Muscle of leg (tissue), 11 donors: Measurements from ENCODE around the gene ELP6. TPM values are rescaled to one million over a fixed set of nuclear protein-coding genes. Genes with fewer than 3 reads are reported as not detected.
"Not testable (repeated sequence)": the region's sequence is repeated elsewhere in the genome, so short reads cannot be mapped to it uniquely, and the experiment has no call there.

Experiments
- DNase-seq: peaks from one replicate; pipeline ENCODE4 v3.0.0; 2013
- H3K27ac ChIP-seq: one replicate; pipeline ENCODE4 v1.5.1; 2013; ENCODE audit warnings: mild to moderate bottlenecking, low read length, control low read depth
- H3K27me3 ChIP-seq: one replicate; pipeline ENCODE4 v1.6.1; 2013; ENCODE audit warnings: low read length; ENCODE audit not compliant: control insufficient read depth, insufficient read depth
- H3K36me3 ChIP-seq: one replicate; pipeline ENCODE4 v1.6.1; 2013; ENCODE audit warnings: low read length; ENCODE audit not compliant: control insufficient read depth, insufficient read depth
- H3K4me1 ChIP-seq: one replicate; pipeline ENCODE4 v1.6.1; 2013; ENCODE audit warnings: low read length; ENCODE audit not compliant: control insufficient read depth, insufficient read depth
- H3K4me3 ChIP-seq: one replicate; pipeline ENCODE4 v1.5.1; 2013; ENCODE audit warnings: low read length, control low read depth
- H3K9me3 ChIP-seq: replicated peaks from 2 replicates; pipeline ENCODE4 v1.6.1; 2013; ENCODE audit warnings: low read depth, low read length; ENCODE audit not compliant: control insufficient read depth
- WGBS: methylation state at CpG from one replicate; pipeline ENCODE4 v1.1.5; 2013; ENCODE audit warnings: missing lambda C conversion rate; ENCODE audit not compliant: insufficient coverage; 5-methylcytosine and 5-hydroxymethylcytosine counted together
- polyA plus RNA-seq, 8 donors: library from polyadenylated mRNA; unstranded; fragments of 120-200 nt; gene quantifications; one replicate each; pipeline versions ENCODE4 v1.2.1 to v1.2.3, GENCODE V29; 2013; ENCODE audit warnings: inconsistent platforms in 1 of 8, low replicate concordance in 1 of 8; ENCODE audit not compliant: insufficient read length in 8 of 8, insufficient read depth in 1 of 8
- total RNA-seq: library from RNA; stranded (reverse); fragments of 120-200 nt; gene quantifications from one replicate; pipeline ENCODE4 v1.2.4, GENCODE V29; 2013

ELP6 gene
- total and polyA plus RNA-seq, 9 donors = 26.9 to 33.9 (median 28.4) TPM

- no peaks in the 10 kb centered on the region for H3K27me3 ChIP-seq
- peaks cover 5% of the 10 kb centered on the region for H3K4me1 ChIP-seq
- no peak for DNase-seq
- 10% methylated on average over 2 of the region's 5 CpGs for WGBS
- H3K9me3 ChIP-seq = no peaks in the 10 kb centered on the region
- H3K27ac ChIP-seq = no peak overlapping the region
- H3K36me3 ChIP-seq = peaks cover 7% of the 10 kb centered on the region
- H3K4me3 ChIP-seq = no peak overlapping the region
Observed at GRCh38 chr3:47515864-47516319, 2.4 kb upstream of the ELP6 start.

GRCh38 chr3:47515100-47515499 lies 1.6 kb upstream of the ELP6 start:
- H3K27ac ChIP-seq = no peak overlapping the region
- no peaks in the 10 kb centered on the region for H3K27me3 ChIP-seq
- peaks cover 5% of the 10 kb centered on the region for H3K4me1 ChIP-seq
- H3K4me3 ChIP-seq = no peak overlapping the region
- 60% methylated on average over 5 of the region's 5 CpGs for WGBS
- peaks cover 15% of the 10 kb centered on the region for H3K36me3 ChIP-seq
- no peaks in the 10 kb centered on the region for H3K9me3 ChIP-seq
- no peak for DNase-seq

GRCh38 chr3:47512416-47513124 lies 942 bp downstream of the ELP6 start:
- Histone ChIP-seq H3K4me3 (peak overlapping the region; percentile 67), H3K36me3 (peaks cover 29% of the 10 kb centered on the region), H3K27me3 (no peaks in the 10 kb centered on the region), H3K9me3 (no peaks in the 10 kb centered on the region), H3K4me1 (peaks cover 5% of the 10 kb centered on the region), H3K27ac (peak overlapping the region; percentile 97)
- DNase-seq = peak; percentile 56
- WGBS = under 1% methylated on average over 24 of the region's 36 CpGs

GRCh38 chr3:47505267-47505666 lies 8.2 kb downstream of the ELP6 start:
- not testable (repeated sequence) for H3K27me3 ChIP-seq, DNase-seq
- peaks cover 57% of the 10 kb centered on the region for H3K36me3 ChIP-seq

GRCh38 chr3:47504113-47504512 lies 9.4 kb downstream of the ELP6 start:
- no peak for DNase-seq
- no peak overlapping the region for H3K4me3 ChIP-seq
- H3K27ac ChIP-seq = no peak overlapping the region
- no peaks in the 10 kb centered on the region for H3K27me3 ChIP-seq
- H3K9me3 ChIP-seq = no peaks in the 10 kb centered on the region
- H3K36me3 ChIP-seq = peaks cover 54% of the 10 kb centered on the region
- 86% methylated on average over 6 of the region's 7 CpGs for WGBS
- no peaks in the 10 kb centered on the region for H3K4me1 ChIP-seq

More at GRCh38 chr3:47505267-47505666, 8.2 kb downstream of the ELP6 start:
- not testable (repeated sequence) for H3K4me3 ChIP-seq, H3K9me3 ChIP-seq, H3K4me1 ChIP-seq, H3K27ac ChIP-seq
- 100% methylated on average over 1 of the region's 6 CpGs for WGBS

- no peak overlapping the region for H3K4me3 ChIP-seq
- H3K27ac ChIP-seq = no peak overlapping the region
- no peaks in the 10 kb centered on the region for H3K9me3 ChIP-seq
- DNase-seq = no peak
- H3K27me3 ChIP-seq = no peaks in the 10 kb centered on the region
- H3K36me3 ChIP-seq = peaks cover 64% of the 10 kb centered on the region
- WGBS = 90% methylated on average over 2 of the region's 2 CpGs
- no peaks in the 10 kb centered on the region for H3K4me1 ChIP-seq
Observed at GRCh38 chr3:47503033-47503432, 10.5 kb downstream of the ELP6 start.

GRCh38 chr3:47496892-47497291 lies 16.6 kb downstream of the ELP6 start:
- no peaks in the 10 kb centered on the region for H3K9me3 ChIP-seq
- no peak overlapping the region for H3K4me3 ChIP-seq
- H3K4me1 ChIP-seq = no peaks in the 10 kb centered on the region
- DNase-seq = no peak
- H3K27me3 ChIP-seq = no peaks in the 10 kb centered on the region
- peaks cover 63% of the 10 kb centered on the region for H3K36me3 ChIP-seq
- no peak overlapping the region for H3K27ac ChIP-seq

GRCh38 chr3:47495886-47496285 lies 17.6 kb downstream of the ELP6 start:
- Histone ChIP-seq H3K36me3 (peaks cover 55% of the 10 kb centered on the region), H3K27me3 (no peaks in the 10 kb centered on the region), H3K27ac (no peak overlapping the region), H3K9me3 (no peaks in the 10 kb centered on the region), H3K4me3 (no peak overlapping the region), H3K4me1 (no peaks in the 10 kb centered on the region)
- DNase-seq = no peak
- WGBS = 93% methylated on average over 8 of the region's 8 CpGs

GRCh38 chr3:47495111-47495510 lies 18.4 kb downstream of the ELP6 start:
- H3K4me3 ChIP-seq = no peak overlapping the region
- no peak for DNase-seq
- no peaks in the 10 kb centered on the region for H3K4me1 ChIP-seq
- no peaks in the 10 kb centered on the region for H3K27me3 ChIP-seq
- no peak overlapping the region for H3K27ac ChIP-seq
- peaks cover 47% of the 10 kb centered on the region for H3K36me3 ChIP-seq
- no peaks in the 10 kb centered on the region for H3K9me3 ChIP-seq
- 100% methylated on average over 1 of the region's 4 CpGs for WGBS

GRCh38 chr3:47491777-47492176 lies 21.7 kb downstream of the ELP6 start:
- 82% methylated on average over 12 of the region's 12 CpGs for WGBS
- H3K36me3 ChIP-seq = peaks cover 22% of the 10 kb centered on the region
- no peak overlapping the region for H3K27ac ChIP-seq
- H3K4me3 ChIP-seq = no peak overlapping the region
- H3K4me1 ChIP-seq = no peaks in the 10 kb centered on the region
- H3K9me3 ChIP-seq = no peaks in the 10 kb centered on the region
- DNase-seq = no peak
- no peaks in the 10 kb centered on the region for H3K27me3 ChIP-seq

GRCh38 chr3:47491186-47491585 lies 22.3 kb downstream of the ELP6 start:
- Histone ChIP-seq H3K4me1 (no peaks in the 10 kb centered on the region), H3K27ac (no peak overlapping the region), H3K36me3 (peaks cover 21% of the 10 kb centered on the region), H3K9me3 (no peaks in the 10 kb centered on the region), H3K4me3 (no peak overlapping the region), H3K27me3 (no peaks in the 10 kb centered on the region)
- no peak for DNase-seq
- WGBS = 90% methylated on average over 2 of the region's 3 CpGs
